GM12892 (cell line): Measurements from ENCODE around the gene ERBB2.

ENCODE experiments used
- POLR2A ChIP-seq: IDR thresholded peaks from 2 replicates; pipeline ENCODE4 v1.6.1; 2011; ENCODE audit warnings: low read depth, low read length, control low read depth
- POLR2AphosphoS5 ChIP-seq: IDR thresholded peaks from 2 replicates; pipeline ENCODE4 v1.6.1; 2011; ENCODE audit warnings: low read depth, low read length, control low read depth

DNA sequence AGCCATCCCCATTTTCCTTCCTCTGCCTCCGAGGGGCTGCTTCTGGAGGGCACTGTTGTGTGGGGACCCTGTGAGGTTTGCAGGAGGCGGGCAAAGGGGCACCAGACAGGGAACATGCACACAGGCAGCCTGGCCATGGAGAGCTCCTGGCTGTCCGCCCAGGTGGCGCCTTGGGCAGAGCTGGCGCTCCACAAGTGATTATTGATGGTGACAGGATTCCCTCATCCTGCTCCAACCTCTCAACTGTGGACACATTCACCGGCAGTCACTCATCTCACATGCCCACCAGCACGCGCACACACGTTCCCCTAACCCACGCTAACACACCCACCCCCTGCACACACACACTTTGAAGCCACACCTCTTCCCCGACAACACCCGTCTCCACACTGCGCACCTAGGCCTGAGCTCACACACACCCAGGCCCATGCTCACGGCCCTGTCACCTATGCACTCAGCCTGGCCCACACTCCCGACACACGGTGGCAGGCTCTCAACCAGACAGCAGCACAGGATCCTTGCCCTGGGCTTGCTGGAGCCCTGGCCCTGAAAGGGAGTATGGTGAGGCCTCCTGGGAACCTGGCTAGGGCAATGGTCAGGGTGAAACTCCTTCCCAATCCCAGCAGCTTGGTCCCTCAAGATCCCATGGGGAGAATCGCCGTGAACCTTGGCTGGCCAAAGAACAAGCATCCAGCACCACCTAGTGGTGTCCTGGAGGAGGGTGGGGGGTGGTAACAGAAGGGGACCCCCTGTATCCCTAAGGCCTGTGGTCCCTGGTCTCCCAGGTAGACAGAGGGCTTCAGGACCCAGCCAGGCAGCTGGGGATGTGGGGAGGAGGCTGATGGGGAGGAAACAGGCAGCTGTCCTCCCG lies 28.0 kb upstream of the ERBB2 start:
- no peak; the same call in 1 of the 2 replicates for TF ChIP-seq POLR2A
- TF ChIP-seq POLR2AphosphoS5 = no peak
